HG03432 (cell line): ENCODE data around the gene TNFRSF14.
"Not testable (repeated sequence)": the region's sequence is repeated elsewhere in the genome, so short reads cannot be mapped to it uniquely, and the experiment has no call there.

Experiments used
- ATAC-seq: cut with Tn5 transposase; IDR thresholded peaks from one replicate; pipeline ENCODE4 v1.9.1; 2021; ENCODE audit warnings: mild to moderate bottlenecking, moderate library complexity; ENCODE audit not compliant: unreplicated experiment

The TNFRSF14 gene

DNA sequence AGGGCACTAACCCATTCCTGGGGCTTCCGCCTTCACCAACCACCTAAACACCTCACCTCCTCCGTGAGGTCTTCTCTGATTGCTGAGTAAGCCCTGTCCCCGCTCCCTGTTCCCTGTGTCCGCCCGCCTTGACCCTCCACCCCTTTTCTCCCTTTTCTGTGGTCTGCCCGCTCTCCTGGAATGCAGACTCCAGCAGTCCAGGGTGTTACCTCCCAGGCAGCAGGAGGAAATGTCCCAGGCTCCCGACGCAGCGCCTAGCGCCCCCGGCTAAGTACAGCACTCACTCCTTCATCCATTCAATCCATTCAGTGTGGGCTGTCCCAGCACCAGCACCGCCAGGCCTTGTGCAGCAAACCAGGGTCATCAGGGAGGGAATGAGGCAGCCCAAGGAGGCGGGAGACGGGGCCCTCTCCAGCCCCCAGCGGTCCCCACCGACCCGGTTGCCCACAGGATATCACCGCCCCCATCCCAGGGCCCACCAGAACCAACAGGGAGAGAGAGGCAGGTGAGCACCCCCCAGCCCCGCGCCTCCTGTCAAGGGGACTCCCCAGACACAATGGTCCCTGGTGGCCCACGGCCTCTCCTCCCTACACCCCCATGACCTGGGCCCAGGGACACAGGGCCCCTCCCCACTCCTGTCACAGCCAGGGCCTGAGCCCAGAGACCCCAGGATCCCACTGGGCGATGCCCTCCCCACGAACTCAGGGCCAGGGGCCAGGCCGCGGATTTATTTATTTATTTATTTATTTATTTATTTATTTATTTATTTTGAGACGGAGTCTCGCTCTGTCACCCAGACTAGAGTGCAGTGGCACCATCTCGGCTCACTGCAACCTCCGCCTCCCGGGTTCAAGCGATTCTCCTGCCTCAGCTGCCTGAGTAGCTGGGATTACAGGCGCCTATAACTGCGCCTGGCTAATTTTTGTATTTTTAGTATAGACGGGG lies 10.2 kb downstream of the TNFRSF14 start:
- no peak for ATAC-seq

DNA sequence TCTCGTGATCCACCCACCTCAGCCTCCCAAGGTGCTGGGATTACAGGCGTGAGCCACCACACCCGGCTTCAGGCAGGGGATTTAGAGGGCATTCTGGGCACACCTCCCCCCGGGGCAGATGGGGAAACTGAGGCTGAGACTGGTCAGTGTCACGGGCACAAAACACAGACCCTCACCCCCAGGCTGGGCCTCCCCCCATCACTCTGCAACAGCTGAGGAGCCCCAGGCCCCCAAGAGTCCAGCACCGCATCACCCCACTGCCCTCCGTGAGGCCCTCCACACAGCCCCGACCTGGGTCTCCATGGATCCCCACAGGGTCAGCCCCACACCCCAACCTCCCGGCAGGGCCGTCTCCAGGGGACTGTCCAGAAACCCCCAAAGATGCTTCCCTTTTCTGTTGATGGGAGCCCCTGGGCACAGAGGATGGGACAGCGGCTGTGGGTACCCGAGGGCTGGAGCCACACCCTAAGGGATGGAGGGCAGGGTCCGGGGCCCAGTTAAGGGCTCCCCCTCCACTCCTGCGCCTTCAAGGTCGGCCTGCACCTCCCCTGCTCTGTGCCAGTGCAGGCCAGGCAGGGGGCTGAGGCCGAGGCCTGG lies 11.0 kb downstream of the TNFRSF14 start:
- no peak for ATAC-seq

DNA sequence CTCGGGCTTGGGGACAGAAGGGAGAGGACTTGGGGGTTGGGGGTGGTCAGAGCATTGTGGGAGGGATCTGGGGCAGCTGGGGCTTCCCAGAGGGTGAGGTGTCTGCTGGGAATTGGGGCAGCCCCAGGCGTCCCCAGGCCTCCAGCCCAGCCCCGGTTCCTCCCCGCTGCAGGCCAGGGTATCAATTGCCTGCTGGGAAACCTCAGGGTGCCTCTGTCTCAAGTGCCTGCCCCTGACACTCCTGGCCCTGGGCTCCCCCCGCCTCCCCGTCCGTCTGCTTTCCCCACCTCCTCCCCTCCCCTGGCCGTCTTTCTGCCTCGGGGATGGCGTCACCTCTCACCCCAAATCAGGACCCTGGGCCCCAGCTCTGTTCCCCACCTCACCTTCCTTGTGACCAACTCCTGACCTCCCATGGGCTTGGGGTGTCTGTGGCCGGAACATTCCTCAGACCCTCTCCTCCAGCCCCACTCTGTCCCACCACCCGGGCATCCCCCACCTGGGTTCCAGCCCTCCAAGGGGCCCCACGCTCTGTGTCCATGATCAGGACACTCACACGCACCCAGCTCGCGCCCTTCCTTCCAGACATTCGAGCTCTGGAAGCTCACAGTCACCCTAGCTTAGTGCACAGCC lies 12.1 kb downstream of the TNFRSF14 start:
- not testable (repeated sequence) for ATAC-seq

DNA sequence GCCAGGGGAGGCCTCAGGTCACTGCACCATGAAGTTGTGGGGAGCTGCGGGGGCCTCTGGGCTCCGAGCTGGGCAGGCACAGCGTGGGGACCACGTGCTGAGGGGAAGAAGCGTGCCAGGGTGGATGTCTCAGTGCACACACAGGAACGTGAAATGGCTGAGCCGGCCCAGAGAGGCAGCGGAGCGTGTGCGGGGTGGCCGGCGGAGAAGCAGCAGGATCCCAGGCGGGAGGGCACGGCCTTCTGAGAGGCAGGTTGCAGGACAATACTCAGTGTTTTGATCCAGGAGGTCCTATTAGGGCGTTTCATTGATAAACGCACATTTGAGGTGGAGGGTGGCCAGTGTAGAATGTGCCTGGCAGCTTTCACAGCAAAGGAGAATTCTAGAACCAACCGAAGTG lies 12.9 kb downstream of the TNFRSF14 start:
- no peak for ATAC-seq

DNA sequence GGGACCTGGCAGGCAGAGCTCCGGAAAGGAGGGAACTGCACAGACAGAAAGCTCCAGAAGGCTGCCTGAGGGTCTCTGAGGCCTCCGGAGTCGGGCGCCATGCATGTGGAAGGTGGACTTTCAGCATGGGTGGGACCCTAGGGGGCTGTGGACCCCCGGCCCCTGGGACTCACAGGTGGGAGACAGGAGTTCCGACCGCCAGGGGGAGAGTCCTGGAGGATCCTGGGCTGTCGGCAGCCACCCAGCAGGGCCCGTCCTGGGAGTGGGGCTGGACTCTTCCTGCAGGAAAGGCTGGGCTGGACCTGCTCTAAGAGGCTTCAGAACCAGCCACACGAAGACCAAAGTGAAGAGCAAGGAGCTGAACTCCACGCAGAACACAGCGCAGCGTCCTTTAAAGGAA lies 13.5 kb downstream of the TNFRSF14 start:
- ATAC-seq, result not testable (repeated sequence)

DNA sequence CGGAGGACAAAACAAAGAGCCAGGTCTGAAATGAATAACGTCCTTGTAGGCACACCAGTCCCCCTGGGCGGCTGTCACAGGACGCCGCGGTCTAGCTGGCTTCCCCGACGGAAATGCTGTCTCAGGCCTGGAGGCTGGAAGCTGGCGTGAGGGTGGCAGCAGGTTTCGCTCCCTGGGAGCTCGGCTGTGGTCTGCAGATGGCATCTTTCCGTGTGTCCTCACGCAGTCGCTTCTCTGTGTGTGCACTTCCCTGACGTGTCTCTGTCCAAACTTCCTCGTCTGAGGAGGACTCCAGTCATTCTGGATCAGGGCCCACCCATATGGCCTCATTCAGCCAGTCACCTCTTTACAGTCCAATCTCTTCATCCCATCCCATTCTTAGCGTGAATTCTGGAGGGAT lies 14.2 kb downstream of the TNFRSF14 start:
- ATAC-seq, result no peak

DNA sequence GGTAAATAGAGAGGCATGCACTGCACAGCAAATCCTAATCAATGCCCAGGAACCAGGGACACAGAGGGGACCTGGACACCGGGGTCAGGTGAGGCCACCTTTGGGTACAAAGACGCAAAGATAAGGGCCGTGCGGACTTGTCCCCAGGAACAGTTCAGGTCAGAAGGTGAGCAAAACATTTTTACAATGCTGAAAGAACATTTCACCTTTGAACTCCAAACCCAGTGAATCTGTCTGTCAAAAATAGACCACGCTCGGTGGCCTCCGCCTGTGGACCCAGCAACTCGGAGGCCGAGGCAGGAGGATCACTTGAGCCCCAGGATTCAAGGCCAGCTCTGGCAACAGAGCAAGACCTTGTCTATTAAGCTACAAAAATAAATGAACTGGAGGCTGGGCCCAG lies 15.2 kb downstream of the TNFRSF14 start:
- ATAC-seq, result no peak

DNA sequence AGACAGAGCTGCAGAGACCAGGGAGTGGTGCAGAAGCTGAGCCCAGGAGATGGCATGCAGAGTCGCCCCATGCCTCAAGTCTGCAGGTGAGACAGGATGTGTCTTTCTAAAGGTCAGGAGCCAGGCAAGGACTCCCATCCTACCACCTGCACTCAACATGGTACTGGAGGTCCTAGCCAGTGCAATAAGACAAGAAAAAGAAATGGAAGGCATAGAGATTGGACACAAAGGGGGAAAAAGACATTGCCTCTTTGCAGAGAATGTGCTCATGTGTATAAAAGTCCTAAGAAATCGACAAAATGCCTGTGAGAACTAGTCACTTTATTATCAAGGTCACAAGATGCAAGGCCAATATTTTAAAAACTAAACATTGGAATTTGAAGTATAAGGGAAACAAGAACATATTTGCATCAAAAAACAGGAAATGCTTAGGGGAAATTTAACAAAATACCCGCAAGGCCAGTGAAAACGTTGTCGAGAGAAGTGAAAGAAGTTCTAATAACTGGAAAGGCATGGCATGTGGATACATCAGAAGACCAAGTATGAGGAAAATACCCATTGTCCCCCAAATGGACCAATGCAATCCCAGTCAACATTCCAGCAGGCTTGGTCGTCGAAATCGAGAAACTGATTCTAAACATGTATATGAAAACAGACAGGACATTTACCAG lies 17.2 kb downstream of the TNFRSF14 start:
- ATAC-seq, result no peak

DNA sequence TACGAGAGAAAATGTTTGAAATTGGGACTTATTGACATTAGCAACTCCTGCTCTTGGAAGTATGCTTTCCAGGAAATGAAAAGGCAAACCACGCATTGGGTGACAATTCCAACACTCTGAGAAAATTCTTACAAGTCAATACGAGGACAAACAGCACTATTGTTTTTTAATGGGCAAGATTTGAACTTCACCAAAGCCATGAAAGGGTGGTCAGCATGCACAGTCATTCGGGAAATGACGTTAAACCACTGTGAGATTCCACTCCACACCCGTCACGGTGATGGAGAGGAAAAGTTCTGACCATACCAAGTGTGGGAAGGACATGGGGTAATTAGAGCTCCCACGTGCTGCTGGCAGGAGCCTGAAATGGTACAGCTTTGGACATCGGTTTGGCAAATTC lies 18.2 kb downstream of the TNFRSF14 start:
- no peak for ATAC-seq

DNA sequence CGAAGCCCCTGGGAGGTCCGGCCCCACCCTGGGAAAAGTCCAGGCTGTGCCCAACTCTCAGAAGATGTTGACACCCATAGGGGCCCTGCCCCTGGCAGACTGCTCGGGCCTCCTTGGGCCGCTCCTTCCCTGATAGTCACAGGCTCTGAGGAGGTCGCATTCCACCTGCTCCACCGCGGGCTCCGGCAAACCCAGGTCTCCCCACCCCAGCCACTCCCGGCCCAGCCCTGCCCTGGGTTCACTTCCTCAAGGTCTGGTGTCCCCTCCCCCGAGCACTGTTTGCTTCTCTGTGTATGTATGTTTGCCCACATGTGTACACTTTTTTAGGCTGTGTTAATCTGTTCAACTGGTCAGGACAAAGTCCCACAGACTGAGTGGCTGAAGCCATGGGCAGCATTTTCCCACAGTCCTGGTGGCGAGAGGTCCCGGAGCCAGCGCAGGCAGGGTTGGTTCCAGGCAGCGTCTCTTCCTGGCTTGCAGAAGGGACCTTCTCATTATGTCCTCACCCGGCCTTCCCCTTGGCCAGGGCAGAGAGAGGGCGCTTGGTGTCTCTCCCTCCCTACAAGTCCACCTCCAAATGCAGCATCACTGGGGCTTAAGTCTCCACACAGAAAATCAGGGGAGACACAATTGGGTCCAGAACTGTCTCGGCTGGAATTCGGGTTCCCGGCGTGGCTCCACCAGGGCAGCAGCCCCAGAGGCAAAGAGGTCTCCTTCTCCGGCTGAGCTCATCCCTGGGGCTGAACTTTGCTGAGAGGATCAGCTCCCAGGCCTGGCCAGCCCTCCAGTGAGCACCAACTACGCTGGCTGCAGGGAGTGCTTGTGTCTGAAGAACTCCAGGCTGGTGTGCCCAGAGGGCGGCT lies 19.9 kb downstream of the TNFRSF14 start:
- no peak for ATAC-seq

DNA sequence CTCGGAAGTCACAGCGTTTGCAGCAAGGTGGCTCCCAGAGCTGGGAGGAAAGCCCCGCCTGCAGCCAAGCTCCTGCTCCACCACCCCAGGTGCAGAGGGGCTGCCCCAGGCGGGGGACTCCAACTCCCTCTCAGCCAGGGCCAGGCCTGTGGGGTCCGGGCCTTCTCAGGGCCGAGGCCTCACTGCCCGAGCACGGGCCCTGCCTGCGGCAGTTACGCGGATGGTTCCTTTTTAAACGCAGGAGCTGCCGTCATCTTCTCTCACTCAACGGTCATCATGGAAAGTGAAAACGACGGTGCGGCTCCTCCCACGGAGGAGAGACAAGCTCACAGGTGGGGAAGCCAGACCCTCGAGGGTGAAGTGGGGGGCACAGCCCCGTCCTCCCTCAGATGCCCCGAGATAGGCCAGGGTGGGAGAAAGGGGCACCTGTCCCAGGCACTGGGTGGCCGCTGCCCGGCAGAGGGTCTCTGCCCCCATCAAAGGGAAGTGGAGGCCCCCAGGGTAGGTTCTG lies 21.4 kb downstream of the TNFRSF14 start:
- ATAC-seq, result peak; percentile 41

DNA sequence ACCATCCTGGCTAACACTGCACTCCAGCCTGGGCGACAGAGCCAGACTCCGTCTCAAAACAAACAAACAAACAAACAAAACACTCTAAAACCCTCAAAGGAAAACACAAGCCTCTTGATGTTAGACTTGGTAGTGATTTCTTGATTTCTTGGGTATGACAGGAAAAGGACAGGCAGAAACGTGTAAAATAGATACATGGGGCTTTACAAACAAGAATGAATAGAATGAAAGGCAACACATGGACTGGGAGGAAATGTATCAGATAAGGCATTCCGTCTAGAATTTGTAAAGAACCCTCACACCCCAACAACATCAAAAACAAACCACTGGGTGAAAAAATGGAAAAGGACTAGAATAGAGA lies 22.6 kb downstream of the TNFRSF14 start:
- ATAC-seq, result no peak

DNA sequence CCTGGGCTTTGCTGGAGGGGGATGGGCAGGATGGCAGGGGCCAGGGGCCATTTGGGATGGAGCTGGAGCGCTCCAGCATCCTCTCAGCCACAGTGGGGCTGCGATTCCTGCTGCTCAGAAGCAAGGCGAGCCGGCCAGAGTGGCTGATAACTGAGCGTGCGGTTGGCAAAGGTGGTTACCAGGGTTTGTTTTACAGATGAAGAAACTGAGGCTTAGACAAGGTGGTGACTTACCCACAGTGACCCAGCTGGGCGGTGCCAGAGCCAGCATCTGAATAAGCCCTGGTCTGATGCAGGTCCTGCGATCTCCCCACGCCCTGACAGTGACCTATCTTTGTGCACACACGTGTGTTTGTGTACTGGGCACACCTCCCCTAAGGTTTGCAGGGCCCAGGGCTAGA lies 24.5 kb downstream of the TNFRSF14 start:
- no peak for ATAC-seq

DNA sequence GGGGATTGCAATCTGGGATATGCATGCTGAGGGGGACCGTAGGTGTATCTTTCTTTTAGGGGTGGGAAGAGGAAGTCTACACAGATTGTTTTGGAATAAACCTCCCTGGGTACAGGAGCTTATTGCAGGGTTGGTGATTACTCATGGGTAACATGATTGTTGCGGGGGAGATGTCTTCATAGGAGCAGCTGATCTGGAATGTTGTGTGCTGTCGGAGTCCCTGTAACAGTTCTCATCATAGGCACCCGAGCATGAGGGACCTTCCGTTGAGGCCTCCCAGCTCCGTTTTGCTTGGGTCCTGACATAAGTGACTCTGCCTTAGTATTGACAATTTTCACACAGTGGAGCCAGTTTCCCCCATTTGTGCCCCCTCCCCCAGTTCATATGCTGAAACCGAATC lies 26.2 kb downstream of the TNFRSF14 start:
- no peak for ATAC-seq

DNA sequence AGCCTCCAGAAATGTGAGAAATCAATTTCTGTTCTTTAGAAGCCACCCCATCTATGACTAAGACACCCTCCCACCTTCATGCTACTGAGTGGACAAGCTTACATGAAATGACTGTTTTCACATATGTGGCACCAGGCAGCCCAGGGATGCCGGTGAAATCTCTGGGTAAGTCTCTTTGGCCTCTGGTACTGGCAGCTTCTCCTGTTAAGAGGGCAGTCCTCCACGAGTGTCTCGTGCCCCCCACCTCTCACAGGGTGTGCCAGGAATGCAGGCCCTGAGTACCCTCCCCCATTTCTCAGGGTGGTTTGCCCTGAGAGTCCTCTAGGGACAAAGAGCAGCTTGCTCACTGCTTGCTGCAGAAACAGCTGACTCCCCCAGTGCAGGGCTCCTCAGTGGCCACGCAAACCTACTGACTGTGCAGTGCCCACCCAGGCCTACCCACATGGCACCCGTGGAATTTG lies 27.2 kb downstream of the TNFRSF14 start:
- no peak for ATAC-seq

DNA sequence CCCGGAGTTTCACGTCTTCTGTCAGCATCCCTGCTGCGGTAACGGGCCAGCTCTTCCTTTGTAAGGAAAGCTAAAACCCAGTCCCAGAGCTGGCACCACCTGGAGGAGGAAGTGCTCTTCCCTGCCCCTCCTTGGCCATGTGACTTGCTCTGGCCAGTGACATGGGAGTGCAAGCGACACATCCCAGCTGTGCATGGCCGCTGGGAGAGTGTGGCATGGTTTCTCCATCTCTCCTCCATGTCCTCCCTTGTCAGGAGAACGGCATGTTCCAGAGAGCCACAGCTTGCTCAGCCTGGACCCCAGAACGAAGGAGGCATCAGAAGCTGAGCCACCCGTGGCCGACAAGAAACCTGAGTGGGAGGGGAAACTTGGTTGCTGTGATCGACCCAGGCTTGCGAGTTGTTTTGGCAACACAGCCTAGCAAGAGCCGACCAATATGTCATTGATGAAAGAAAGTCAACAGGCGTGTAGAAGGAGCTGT lies 27.7 kb downstream of the TNFRSF14 start:
- no peak for ATAC-seq

DNA sequence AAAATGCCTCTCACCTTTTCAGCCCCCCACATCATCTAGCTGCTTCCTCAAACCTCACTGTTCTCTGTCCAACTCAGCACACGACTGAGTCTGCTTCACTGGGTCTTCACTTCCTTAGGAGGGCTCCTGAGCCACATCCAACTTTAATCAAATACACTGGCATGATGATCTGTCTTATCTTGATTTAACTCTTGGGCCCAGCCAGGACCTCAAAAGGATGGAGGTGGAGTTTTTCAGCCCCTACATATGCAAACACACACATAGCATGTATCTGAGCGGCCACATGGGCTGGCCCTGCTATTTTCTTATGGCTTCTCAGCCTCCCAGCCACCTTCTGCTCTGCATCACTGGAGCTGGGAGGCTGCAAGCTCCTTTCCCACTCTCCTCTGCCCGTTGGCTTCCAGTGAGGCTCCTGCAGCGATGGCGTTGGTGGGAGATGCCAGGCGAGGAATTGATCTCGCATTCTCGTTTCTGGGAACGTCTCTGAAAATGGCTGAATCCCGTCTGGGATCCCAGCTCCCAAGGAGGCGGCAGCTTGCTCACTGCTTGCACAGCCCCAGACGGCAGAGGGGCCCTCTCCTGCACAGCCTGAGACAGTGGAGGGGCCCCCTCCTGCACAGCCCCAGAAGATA lies 28.6 kb downstream of the TNFRSF14 start:
- ATAC-seq, result no peak

DNA sequence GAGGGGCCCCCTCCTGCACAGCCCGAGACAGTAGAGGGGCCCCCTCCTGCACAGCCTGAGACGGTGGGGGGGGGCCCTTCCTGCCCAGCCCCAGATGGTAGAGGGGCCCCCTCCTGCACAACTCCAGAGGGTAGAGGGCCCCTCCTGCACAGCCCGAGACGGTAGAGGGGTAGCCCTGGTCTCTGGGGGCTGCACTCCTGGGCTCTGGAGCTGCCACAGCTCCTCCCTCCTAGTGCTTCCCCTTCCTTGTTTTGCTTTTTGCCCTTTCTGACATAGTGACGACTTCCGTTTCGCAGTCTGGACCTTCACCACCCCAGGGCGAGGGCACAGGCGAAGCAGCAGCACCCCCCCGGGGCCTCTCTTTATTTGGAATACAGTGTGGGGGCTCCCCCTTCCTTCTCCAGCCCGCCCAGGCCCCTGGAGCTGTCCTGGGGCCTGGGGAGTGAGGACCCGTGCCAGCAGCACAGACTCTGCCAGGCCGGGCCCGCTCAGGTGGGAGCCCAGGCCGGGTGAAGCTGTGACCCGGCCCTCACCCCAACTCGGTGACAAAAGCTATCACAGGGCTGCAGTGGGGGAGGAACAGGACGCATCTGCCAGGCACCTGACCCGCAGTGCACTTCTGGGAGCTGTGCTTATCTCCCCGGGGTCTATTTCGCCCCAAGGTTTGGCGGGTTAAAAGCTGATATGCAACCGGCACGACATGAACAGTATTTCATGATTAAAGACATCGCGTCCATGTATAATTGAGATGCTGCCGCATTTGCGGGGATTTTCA lies 29.3 kb downstream of the TNFRSF14 start:
- ATAC-seq, result peak; percentile 48
